ENCODE results near the gene ATP8A2.

- TF ChIP-seq CTCF (IDR thresholded peaks at IDR 0.05) (no peak), POLR2A (IDR thresholded peaks at IDR 0.05) (no peak)
These were observed 510.2 kb downstream of the ATP8A2 start for GRCh38 chr13:25881971-25882451.
